ENCODE data around the gene CACHD1.
"Not testable (repeated sequence)": the region's sequence is repeated elsewhere in the genome, so short reads cannot be mapped to it uniquely, and the experiment has no call there.

The CACHD1 gene

GRCh38 chr1:64497088-64497883, 27.4 kb downstream of the CACHD1 start:
- no peak for DNase-seq

- no peak for DNase-seq
Measured at GRCh38 chr1:64498325-64498724, 28.4 kb downstream of the CACHD1 start.

- DNase-seq, result no peak
Measured at GRCh38 chr1:64499011-64499410, 29.1 kb downstream of the CACHD1 start.

GRCh38 chr1:64499966-64500365, 30.0 kb downstream of the CACHD1 start:
- no peak for DNase-seq

GRCh38 chr1:64502083-64502482, 32.2 kb downstream of the CACHD1 start:
- no peak for DNase-seq

- no peak for DNase-seq
Measured at GRCh38 chr1:64502931-64503330, 33.0 kb downstream of the CACHD1 start.

GRCh38 chr1:64505232-64505943, 35.5 kb downstream of the CACHD1 start:
- no peak for DNase-seq

- no peak for DNase-seq
Measured at GRCh38 chr1:64505944-64506655, 36.2 kb downstream of the CACHD1 start.

GRCh38 chr1:64508629-64509028, 38.7 kb downstream of the CACHD1 start:
- DNase-seq, result peak in 1 of 14 donors; percentile 4

- DNase-seq, result no peak
Measured at GRCh38 chr1:64511044-64511443, 41.1 kb downstream of the CACHD1 start.

GRCh38 chr1:64512206-64512605, 42.3 kb downstream of the CACHD1 start:
- not testable (repeated sequence) for DNase-seq

GRCh38 chr1:64513545-64513944, 43.6 kb downstream of the CACHD1 start:
- no peak for DNase-seq

GRCh38 chr1:64514197-64514765, 44.4 kb downstream of the CACHD1 start:
- peak in 1 of 14 donors; percentile 41 for DNase-seq

- DNase-seq, result peak in 1 of 14 donors; percentile 5
Measured at GRCh38 chr1:64515427-64515826, 45.5 kb downstream of the CACHD1 start.

GRCh38 chr1:64516301-64516700, 46.4 kb downstream of the CACHD1 start:
- no peak for DNase-seq

GRCh38 chr1:64516803-64517568, 47.1 kb downstream of the CACHD1 start:
- no peak for DNase-seq

GRCh38 chr1:64517640-64518039, 47.7 kb downstream of the CACHD1 start:
- no peak for DNase-seq

GRCh38 chr1:64518692-64519481, 49.0 kb downstream of the CACHD1 start:
- DNase-seq, result no peak

GRCh38 chr1:64519901-64520300, 50.0 kb downstream of the CACHD1 start:
- DNase-seq, result no peak

- DNase-seq, result no peak
Measured at GRCh38 chr1:64522740-64523139, 52.8 kb downstream of the CACHD1 start.

Measured in C1 segment of cervical spinal cord (tissue), 14 donors.